HAP-1 (cell line): ENCODE data around the gene TMEM40.
A peak's percentile ranks its signal among the peaks of the same experiment; 100 is the strongest.
"Not testable (repeated sequence)": the region's sequence is repeated elsewhere in the genome, so short reads cannot be mapped to it uniquely, and the experiment has no call there.

ENCODE experiments used
- DNase-seq, 2 experiments: peaks; one replicate each; pipeline ENCODE4 v3.0.0-alpha.2; 2016 to 2020; ENCODE audit warnings: low spot score in 2 of 2
- H3K27me3 ChIP-seq: fragments of 250-450 bp; sonication (Bioruptor Pico); 2 replicates; pipeline ENCODE4 v1.5.1; 2020; ENCODE audit warnings: low read depth, mild to moderate bottlenecking, moderate library complexity
- H3K36me3 ChIP-seq: fragments of 250-450 bp; sonication (Bioruptor Pico); replicated peaks from 2 replicates; pipeline ENCODE4 v1.5.1; 2020; ENCODE audit warnings: mild to moderate bottlenecking
- H3K4me1 ChIP-seq: fragments of 250-450 bp; sonication (Bioruptor Pico); 2 replicates; pipeline ENCODE4 v1.5.1; 2020; ENCODE audit warnings: mild to moderate bottlenecking
- H3K4me3 ChIP-seq: fragments of 250-450 bp; sonication (Bioruptor Pico); 2 replicates; pipeline ENCODE4 v1.5.1; 2020; ENCODE audit warnings: mild to moderate bottlenecking, moderate library complexity
- H3K9me3 ChIP-seq: fragments of 250-450 bp; sonication (Bioruptor Pico); 2 replicates; pipeline ENCODE4 v1.5.1; 2020; ENCODE audit warnings: mild to moderate bottlenecking, moderate library complexity
- in situ Hi-C: fragments of 300-500 bp; cut with MboI; formaldehyde crosslinking; loops from 3 replicates; pipeline ENCODE4 v1.14.3; 2020; ENCODE audit warnings: low sequenced_read_pairs, inconsistent platforms, mixed read lengths

The TMEM40 gene

DNA sequence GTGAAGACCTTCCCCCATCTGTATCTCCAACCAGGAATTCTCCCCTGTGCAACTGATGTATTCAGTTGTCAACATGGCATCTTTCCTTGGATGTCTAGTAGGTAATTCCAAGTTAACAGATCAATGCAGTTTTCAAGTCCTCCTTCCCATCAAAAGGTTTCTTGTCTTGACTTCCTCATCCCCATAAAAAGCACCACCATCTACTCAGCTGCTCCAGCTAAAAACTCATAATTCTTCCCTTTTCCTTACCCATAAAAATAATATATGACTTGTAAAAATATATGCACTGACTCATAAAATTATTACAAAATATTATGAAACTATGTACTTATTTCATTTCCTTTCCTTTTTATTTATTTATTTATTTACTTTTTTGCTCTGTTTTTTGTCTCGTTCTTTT is 32.4 kb upstream of the TMEM40 start:
- Histone ChIP-seq H3K36me3 (no peaks in the 10 kb centered on the region), H3K4me3 (no peak overlapping the region), H3K27me3 (no peaks in the 10 kb centered on the region), H3K9me3 (no peaks in the 10 kb centered on the region), H3K4me1 (peaks cover 6% of the 10 kb centered on the region)
- in situ Hi-C loops, result no loop called here
- DNase-seq, result no peak

DNA sequence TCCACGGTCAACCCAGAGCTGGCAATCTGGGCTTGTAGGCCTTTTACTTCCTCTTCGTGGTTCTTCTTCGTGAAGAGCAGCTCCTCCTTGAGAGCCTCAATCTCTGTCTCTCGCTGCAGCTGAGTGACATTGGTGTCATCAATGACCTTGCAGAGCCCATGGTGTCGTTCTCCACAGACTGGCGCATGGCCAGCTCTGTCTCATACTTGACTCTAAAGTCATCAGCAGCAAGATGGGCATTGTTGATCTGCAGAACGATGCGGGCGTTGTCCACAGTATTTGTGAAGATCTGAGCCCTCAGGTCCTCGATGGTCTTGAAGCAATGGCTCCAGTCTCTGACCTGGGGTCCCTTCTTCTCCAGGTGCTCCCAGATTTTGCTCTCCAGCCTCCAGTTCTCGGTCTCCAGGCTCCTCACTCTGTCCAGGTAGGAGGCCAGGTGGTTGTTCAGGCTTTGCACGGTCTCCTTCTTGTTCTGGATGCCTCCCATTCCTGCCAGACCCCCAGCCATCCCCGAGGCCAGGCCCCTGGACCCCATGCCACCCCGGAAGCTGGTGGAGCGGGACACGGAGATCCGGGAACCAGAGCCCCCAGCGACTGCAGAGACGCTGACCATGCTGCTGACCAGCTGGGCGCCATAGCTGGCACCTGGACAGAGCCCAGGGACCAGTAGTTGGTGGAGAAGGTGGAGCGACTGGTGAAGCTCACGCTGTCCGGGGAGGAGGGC is 29.1 kb upstream of the TMEM40 start:
- DNase-seq, H3K27me3 ChIP-seq, H3K4me1 ChIP-seq, H3K4me3 ChIP-seq, H3K36me3 ChIP-seq, H3K9me3 ChIP-seq, in situ Hi-C loops: not testable (repeated sequence)

DNA sequence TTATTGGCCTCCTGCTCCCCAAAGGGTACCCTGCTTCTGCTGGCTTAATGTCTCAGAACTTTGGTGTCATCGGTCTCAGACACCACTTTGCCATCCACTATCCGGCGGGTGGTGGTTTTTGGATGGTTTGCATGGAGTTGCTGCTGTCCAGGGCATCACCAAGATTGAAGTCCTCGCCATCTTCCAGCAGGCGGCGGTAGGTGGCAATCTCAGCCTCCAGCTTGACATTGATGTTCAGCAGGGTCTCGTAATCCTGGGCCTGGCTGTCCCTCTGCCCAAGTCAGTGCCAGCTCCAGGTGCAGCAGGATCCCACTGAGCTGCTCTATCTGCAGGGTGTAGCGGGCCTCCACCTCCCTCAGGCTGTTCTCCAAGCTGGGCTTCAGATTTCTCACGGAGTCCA is 28.3 kb upstream of the TMEM40 start:
- H3K9me3 ChIP-seq, H3K27me3 ChIP-seq, H3K4me3 ChIP-seq, in situ Hi-C loops, H3K36me3 ChIP-seq: not testable (repeated sequence)
- DNase-seq, result peak in 1 of 2 experiments; percentile 57
- H3K4me1 ChIP-seq, result peaks cover 12% of the 10 kb centered on the region

DNA sequence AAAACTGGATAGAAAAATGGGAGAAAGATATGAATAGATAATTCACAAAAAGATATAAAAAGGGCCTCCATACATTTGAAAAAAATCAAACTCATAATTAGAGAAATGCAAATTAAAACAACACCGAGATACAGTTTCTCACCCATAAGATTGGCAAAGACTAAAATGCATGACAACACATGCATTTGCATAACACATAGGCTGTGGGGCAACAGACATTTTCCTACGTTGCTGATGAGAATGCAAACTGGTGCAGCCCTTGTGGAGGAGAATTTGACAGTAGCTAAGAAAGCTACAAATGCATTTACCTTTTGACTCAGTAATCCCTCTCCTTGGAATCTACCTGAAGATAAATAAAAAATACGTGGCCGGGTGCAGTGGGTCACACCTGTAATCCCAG is 26.0 kb upstream of the TMEM40 start:
- peaks cover 17% of the 10 kb centered on the region for H3K4me1 ChIP-seq
- no peak overlapping the region for H3K4me3 ChIP-seq
- H3K27me3 ChIP-seq, result no peaks in the 10 kb centered on the region
- peak; percentile 52 to 58 for DNase-seq
- in situ Hi-C loops, result no loop called here
- no peaks in the 10 kb centered on the region for H3K36me3 ChIP-seq
- H3K9me3 ChIP-seq, result no peaks in the 10 kb centered on the region

DNA sequence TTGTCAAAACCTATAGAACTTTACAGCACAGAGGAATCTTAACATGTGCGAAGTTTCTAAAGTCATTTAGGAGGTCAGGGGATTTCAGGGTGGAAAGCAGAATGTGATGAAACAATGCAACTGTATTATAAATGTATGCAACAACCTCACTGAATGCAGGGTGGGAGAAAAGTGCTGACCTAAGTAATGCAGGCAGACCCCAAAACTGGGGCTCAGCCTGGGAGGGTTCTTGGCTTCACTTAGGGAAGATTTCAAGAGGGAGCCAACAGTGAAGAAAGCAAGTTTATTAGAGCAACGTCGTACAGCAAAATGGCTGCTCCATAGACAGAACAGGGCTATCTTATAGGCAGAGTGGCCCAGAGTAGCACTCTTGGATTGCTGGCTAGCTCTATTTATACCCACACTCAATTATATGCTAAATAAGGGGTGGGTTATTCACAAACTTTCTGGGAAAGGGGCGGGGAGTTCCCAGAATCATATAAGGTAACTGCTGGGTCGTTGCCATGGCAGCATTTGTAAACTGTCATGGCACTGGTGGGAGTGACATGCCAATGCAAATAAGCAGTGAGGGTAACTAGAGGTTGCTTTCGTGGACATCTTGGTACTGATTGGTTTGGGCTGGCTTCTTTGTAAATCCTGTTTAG is 23.2 kb upstream of the TMEM40 start:
- H3K36me3 ChIP-seq, result no peaks in the 10 kb centered on the region
- peaks cover 17% of the 10 kb centered on the region for H3K4me1 ChIP-seq
- H3K27me3 ChIP-seq, result no peaks in the 10 kb centered on the region
- in situ Hi-C loops, result no loop called here
- peak in 1 of 2 experiments; percentile 70 for DNase-seq
- no peak overlapping the region for H3K4me3 ChIP-seq
- H3K9me3 ChIP-seq, result no peaks in the 10 kb centered on the region

DNA sequence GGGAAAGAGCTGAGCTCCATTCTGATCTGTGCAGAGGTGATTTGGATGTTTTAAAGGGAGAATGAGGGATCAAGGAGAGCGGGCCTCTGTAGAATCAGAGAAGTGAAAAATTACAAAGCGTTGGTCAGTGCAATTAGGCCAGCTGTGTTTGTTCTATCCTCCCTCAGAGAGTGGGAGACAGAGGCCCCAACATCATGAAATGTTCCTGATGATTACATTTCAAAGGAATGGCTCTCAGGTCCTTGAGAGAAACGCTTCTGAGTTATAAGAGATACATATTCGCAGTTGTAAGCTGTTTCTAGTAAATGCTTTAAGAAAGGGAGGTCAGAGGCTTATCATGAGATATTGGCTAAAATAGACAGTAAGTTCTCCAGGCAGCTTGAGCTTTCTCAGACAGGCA is 21.7 kb upstream of the TMEM40 start:
- no peaks in the 10 kb centered on the region for H3K9me3 ChIP-seq
- H3K4me1 ChIP-seq, result peaks cover 17% of the 10 kb centered on the region
- in situ Hi-C loops, result no loop called here
- no peak overlapping the region for H3K4me3 ChIP-seq
- H3K27me3 ChIP-seq, result no peaks in the 10 kb centered on the region
- no peak for DNase-seq
- H3K36me3 ChIP-seq, result no peaks in the 10 kb centered on the region

DNA sequence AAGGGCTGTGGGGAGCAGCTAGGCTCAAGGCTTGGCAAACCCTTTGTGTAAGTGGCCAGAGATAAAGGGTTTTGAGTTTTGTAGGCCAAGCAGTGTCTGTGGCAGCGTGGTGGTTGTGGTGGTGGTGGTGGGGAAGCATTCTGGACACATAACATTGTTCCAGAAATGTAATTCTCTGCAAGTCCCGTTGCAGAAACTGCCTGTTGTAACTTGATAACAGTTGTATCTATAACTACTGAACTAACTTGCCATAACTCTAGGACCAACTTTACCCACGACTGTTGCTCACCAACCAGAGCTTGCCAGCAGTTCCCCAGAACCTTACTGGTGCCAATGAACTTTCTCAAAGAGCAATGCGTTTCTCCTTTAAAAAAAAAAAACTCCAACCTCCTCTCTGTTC is 18.1 kb upstream of the TMEM40 start:
- no peak for DNase-seq
- in situ Hi-C loops, result no loop called here
- peaks cover 5% of the 10 kb centered on the region; the same call in 1 of the 2 replicates for H3K27me3 ChIP-seq
- H3K4me1 ChIP-seq, result peaks cover 3% of the 10 kb centered on the region; the same call in 1 of the 2 replicates
- H3K9me3 ChIP-seq, result no peaks in the 10 kb centered on the region
- H3K4me3 ChIP-seq, result no peak overlapping the region
- no peaks in the 10 kb centered on the region for H3K36me3 ChIP-seq

DNA sequence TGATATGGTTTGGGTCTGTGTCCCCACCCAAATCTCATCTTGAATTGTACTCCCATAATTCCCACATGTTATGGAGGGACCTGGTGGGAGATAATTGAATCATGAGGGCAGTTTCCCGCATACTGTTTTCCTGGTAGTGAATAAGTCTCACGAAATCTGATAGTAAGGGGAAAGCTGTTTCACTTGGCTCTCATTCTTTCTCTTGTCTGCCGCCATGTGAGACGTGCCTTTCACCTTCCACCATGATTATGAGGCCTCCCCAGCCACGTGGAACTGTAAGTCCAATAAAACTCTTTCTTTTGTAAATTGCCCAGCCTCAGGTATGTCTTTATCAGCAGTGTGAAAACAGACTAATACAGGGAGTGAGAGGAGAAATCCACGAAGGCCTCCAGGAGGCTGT is 16.9 kb upstream of the TMEM40 start:
- in situ Hi-C loops, DNase-seq, H3K27me3 ChIP-seq, H3K36me3 ChIP-seq, H3K9me3 ChIP-seq, H3K4me3 ChIP-seq, H3K4me1 ChIP-seq: not testable (repeated sequence)

DNA sequence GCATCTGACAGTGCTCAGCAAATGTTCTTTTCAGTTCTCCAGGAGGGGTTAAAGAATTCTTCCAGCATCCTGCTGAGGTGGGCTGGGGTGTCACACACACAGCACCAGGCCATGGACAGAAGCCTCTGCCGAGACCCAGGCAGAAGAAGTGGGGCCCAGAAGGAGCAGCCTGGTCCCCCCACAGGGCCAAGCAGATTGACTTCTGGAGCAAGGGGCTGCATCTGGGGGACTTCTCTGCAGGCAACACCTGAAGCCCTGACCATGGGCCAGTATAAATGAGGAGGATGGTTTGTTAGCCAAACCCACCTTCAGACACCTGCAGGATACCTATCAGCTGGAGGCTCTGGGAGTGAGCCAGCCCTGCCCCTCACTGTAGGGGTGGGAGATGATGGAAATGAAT is 16.2 kb upstream of the TMEM40 start:
- in situ Hi-C loops, result no loop called here

DNA sequence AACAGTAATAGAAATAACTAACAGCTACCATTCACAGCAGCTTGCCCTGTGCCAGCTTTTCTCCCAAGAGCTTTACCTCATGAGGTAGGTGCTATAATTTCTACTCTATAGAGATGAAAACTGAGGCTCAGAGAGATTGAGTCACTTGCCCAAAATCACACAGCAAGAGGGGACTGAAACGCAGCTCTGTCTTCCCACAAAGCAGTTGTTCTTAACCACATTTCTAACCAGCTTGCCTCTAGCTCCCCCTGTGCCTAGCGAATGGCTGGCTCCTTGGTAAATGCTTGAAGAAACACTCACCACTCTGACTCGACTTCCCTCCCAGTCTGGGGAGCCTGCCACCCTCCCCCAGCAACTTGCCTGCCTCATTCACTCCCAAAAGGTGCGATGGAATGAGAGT is 15.6 kb upstream of the TMEM40 start:
- DNase-seq, result no peak
- in situ Hi-C loops, result no loop called here

More for the DNA sequence above, 16.2 kb upstream of the TMEM40 start:
- Histone ChIP-seq H3K27me3 (peaks cover 5% of the 10 kb centered on the region; the same call in 1 of the 2 replicates), H3K4me3 (no peak overlapping the region), H3K9me3 (no peaks in the 10 kb centered on the region), H3K36me3 (no peaks in the 10 kb centered on the region), H3K4me1 (no peaks in the 10 kb centered on the region)
- no peak for DNase-seq

DNA sequence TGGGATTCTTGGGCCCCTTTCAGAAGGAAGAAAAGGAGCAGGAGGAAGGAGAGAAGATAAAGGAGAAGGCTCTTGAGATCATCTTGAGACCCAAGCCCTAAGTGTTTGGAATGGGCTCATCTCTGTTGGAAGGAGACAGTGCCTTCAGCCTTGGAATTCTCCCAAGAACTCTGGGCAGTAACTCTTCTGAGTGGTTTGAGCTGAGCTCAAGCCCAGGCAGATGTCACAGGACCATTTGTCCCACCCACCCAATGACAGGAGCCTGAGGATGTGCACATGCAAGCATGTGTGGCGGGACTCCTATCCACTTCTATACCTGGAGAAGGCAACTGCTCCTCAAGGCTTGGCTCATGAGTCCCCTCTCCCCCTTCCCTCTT is 14.6 kb upstream of the TMEM40 start:
- Histone ChIP-seq H3K9me3 (no peaks in the 10 kb centered on the region), H3K36me3 (no peaks in the 10 kb centered on the region), H3K27me3 (peaks cover 5% of the 10 kb centered on the region; the same call in 1 of the 2 replicates), H3K4me1 (no peaks in the 10 kb centered on the region), H3K4me3 (no peak overlapping the region)
- in situ Hi-C loops, result no loop called here
- DNase-seq, result no peak

More for the DNA sequence above, 15.6 kb upstream of the TMEM40 start:
- H3K36me3 ChIP-seq, result no peaks in the 10 kb centered on the region
- no peaks in the 10 kb centered on the region for H3K9me3 ChIP-seq
- no peak overlapping the region for H3K4me3 ChIP-seq
- H3K4me1 ChIP-seq, result no peaks in the 10 kb centered on the region
- H3K27me3 ChIP-seq, result peaks cover 5% of the 10 kb centered on the region; the same call in 1 of the 2 replicates

DNA sequence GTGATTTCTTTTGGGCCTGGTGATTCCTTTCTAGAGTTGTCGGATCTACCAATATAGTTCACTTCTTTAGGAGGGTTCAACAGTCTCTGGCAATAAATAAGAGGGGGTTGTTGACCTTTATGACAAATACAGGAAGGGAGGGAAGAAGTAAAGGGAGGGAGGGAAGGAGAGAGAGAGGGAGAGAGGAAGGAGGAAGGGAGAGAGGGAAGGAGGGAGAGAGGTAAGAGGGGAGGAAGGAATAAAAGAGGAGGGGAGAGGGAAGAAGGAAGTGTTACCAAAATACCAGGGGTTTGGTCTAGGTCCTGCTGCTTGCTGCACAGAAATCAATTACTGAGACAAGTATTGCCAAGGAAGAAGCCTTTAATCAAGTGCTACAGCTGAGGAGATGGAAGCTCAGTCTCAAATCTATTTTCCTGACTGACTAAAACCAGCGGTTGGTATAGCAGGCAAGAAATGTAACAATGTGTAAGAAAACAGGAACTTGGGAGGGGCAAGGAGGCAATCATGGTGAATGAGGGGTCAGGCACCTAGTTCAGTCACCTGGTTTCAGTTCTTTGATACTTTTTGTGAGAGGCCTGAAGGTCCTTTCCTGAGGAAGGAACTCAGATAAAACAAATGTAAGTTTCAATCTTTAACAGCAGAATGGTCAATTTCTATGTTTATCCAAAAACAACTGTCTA is 14.1 kb upstream of the TMEM40 start:
- peaks cover 5% of the 10 kb centered on the region; the same call in 1 of the 2 replicates for H3K27me3 ChIP-seq
- H3K36me3 ChIP-seq, result no peaks in the 10 kb centered on the region
- DNase-seq, result no peak
- in situ Hi-C loops, result no loop called here
- no peaks in the 10 kb centered on the region for H3K4me1 ChIP-seq
- no peaks in the 10 kb centered on the region for H3K9me3 ChIP-seq
- no peak overlapping the region for H3K4me3 ChIP-seq

DNA sequence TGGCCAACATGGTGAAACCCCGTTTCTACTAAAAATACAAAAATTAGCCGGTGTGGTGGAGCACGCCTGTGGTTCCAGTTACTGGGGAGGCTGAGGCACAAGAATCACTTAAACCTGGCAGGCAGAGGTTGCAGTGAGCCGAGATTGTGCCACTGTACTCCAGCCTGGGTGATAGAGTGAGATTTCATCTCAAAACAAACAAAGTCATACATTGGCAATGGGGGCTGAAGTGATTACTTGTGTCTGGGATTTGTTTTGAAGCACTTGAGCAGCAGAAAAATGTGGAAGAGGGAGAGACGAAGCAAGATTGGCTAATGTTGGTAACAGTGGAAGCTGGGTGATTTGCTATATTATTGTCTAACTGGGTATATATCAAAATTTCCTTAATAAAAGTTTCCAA is 13.4 kb upstream of the TMEM40 start:
- Histone ChIP-seq H3K9me3 (no peaks in the 10 kb centered on the region), H3K36me3 (no peaks in the 10 kb centered on the region), H3K4me3 (no peak overlapping the region), H3K27me3 (peaks cover 5% of the 10 kb centered on the region; the same call in 1 of the 2 replicates), H3K4me1 (no peaks in the 10 kb centered on the region)
- DNase-seq, result no peak
- in situ Hi-C loops, result no loop called here

DNA sequence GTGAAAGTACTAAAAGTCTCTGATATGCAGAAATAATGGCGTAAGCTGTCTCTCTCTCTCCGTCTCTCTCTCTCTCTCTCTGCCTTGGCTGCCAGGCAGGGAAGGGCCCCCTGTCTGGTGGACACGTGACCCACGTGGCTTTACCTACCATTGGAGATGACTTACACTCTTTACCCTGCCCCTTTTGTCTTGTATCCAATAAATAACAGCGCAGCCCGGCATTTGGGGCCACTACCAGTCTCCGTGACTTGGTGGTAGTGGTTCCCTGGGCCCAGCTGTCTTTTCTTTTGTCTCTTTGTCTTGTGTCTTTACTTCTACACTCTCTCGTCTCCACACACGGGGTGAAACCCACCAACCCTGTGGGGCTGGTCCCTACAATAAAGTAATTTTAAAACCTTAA is 12.2 kb upstream of the TMEM40 start:
- in situ Hi-C loops, result no loop called here
- H3K36me3 ChIP-seq, result no peaks in the 10 kb centered on the region
- no peak overlapping the region for H3K4me3 ChIP-seq
- DNase-seq, result no peak
- H3K9me3 ChIP-seq, result no peaks in the 10 kb centered on the region
- H3K27me3 ChIP-seq, result peaks cover 5% of the 10 kb centered on the region; the same call in 1 of the 2 replicates
- H3K4me1 ChIP-seq, result no peaks in the 10 kb centered on the region
